ENCODE data around the gene PKHD1.

Gene PKHD1

DNA sequence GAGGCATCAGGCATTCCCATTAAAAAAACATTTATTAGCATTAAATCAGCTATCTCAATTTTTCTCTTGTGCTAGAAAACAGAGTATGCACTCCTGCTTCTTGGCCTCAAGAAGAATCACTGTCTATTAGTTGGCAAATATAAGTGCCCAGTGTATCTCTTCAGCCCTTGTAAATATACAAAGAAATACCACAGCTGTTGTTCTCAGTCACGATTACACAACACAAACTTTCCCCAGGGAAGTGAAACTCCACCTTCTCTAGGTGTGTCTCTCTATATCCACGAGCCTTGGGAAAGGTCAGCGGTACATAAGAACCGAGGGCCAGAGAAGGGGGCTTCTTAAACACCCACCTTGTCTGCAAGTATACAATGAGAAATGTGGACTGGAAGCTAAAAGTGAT is 194.7 kb downstream of the PKHD1 start:
- DNase-seq (ENCODE audit: extremely low read depth, low read depth) = no peak
- H3K4me3 ChIP-seq (replicated peaks; ENCODE audit: low read depth, low read length) = no peak overlapping the region
- TF ChIP-seq, protein P1, sequence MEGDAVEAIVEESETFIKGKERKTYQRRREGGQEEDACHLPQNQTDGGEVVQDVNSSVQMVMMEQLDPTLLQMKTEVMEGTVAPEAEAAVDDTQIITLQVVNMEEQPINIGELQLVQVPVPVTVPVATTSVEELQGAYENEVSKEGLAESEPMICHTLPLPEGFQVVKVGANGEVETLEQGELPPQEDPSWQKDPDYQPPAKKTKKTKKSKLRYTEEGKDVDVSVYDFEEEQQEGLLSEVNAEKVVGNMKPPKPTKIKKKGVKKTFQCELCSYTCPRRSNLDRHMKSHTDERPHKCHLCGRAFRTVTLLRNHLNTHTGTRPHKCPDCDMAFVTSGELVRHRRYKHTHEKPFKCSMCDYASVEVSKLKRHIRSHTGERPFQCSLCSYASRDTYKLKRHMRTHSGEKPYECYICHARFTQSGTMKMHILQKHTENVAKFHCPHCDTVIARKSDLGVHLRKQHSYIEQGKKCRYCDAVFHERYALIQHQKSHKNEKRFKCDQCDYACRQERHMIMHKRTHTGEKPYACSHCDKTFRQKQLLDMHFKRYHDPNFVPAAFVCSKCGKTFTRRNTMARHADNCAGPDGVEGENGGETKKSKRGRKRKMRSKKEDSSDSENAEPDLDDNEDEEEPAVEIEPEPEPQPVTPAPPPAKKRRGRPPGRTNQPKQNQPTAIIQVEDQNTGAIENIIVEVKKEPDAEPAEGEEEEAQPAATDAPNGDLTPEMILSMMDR (IDR thresholded peaks at IDR 0.05; ENCODE audit: low read depth, low read length, missing control alignments) = no peak

DNA sequence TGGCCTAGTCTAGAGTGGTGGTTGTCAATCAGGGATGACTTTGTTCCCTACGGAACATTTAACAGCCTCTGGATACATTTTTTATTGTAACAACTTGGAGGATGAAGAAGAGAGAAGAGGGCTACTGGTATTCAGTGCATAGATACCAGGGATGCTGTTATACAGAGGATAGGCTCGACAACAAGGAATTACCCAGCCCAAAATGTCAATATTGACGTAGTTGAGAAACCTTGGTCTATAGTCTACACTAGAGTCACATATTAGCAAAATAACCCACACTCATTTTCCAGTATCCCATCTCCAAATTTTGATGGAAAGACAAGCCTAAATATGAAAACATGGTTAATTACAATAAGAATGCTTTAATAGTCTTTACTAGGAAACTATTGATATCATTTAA is 195.1 kb downstream of the PKHD1 start:
- DNase-seq (ENCODE audit: extremely low read depth, low read depth) = no peak
- H3K4me3 ChIP-seq (replicated peaks; ENCODE audit: low read depth, low read length) = no peak overlapping the region
- TF ChIP-seq, protein P1 (IDR thresholded peaks at IDR 0.05; ENCODE audit: low read depth, low read length, missing control alignments) = no peak

DNA sequence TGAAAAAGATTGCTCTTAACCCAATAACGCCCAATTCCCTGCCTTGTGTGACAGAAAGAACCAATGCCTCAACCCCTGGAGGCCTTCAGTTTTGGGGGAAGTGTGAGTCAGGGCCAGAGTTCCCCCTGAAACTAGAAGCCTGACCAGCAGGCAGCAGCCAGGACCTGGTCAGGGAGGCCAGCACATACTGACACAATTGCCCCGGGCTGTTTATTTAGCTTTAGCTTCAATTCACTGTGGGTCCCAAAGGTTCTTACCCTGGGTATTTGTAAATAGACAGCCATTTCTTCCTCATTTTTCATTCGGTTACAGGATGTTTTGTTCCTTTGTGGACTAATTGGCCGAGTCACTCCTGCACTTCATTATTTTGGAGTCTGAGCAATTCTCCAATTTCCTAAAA is 195.6 kb downstream of the PKHD1 start:
- H3K4me3 ChIP-seq (replicated peaks; ENCODE audit: low read depth, low read length) = no peak overlapping the region
- DNase-seq (ENCODE audit: extremely low read depth, low read depth) = no peak
- TF ChIP-seq, protein P1 (IDR thresholded peaks at IDR 0.05; ENCODE audit: low read depth, low read length, missing control alignments) = no peak

DNA sequence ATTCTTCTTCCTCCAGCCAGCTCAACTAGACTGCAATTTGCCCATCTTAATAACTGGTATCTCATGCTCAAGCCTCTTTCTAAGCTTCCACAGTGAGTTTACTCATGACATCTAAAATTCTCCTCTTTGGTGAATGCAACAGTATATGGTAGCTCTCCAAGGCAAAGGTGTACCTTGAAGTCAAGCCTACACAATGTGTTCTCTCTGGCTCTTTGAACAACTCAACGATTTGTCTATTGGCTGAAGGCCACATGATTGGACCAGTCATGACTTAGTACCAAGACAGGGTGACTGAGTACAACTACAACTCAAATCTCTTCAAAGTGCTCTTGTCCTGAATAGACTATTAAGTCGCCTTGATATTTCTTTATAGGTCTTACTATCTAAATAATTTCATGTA is 199.6 kb downstream of the PKHD1 start:
- TF ChIP-seq, protein P1 (IDR thresholded peaks at IDR 0.05; ENCODE audit: low read depth, low read length, missing control alignments) = no peak
- no peak overlapping the region for H3K4me3 ChIP-seq (replicated peaks; ENCODE audit: low read depth, low read length)
- no peak for DNase-seq (ENCODE audit: extremely low read depth, low read depth)

DNA sequence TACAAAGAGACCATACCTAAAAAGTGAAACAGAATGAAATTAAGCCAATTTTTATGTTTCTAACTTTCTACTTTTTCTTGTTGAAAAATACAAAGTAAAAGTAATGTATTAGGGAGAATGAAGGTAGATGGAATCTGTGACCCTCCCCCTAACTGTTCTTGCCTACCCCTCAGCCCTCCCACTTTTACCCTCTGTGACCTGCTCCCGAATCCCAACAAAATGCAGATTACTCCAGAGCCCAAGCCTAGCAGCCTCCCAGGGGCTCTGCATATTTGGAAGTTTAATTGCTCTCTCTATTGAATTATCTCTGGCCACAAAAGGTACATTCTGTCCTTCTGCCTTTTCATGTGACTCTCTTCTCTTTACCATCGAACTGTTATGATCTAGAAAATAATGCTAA is 201.5 kb downstream of the PKHD1 start:
- H3K4me3 ChIP-seq (replicated peaks; ENCODE audit: low read depth, low read length) = no peak overlapping the region
- TF ChIP-seq, protein P1 (IDR thresholded peaks at IDR 0.05; ENCODE audit: low read depth, low read length, missing control alignments) = no peak
- DNase-seq (ENCODE audit: extremely low read depth, low read depth) = no peak

DNA sequence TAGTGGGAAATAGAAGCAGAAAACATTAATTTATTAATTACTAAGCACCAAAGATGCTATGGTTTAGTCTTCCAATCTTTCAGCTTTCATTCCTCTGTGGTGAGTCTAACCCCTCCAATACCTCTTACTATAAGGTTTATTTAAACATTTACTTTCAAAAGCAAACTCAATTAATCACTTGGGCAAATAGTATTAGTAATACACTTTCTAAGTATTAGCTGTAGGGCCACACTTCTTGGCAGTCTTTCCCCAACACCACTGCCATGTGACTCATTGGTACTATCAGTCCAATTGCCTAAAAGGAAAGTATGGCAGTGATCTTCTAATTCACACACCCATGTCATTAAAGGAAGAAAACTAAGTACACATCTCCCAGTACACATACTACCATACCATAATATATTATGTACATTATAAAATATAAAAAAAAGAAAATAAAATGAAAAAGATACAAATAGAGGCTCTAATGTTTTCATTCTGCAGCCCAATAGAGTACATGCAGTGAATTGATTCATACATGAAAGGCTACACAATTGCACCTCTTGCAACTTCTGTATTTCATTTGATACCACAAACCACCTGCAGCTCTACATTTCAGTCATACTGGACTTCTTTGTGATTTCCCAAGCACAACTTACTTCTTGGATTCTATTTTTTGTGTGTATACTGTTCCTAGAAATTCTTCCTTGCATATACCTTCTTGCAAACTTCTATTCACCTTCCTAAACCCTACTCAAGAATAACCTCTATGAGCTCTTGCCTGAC is 218.6 kb downstream of the PKHD1 start:
- H3K4me3 ChIP-seq (replicated peaks; ENCODE audit: low read depth, low read length) = no peak overlapping the region
- no peak for DNase-seq (ENCODE audit: extremely low read depth, low read depth)
- TF ChIP-seq, protein P1 (IDR thresholded peaks at IDR 0.05; ENCODE audit: low read depth, low read length, missing control alignments) = no peak

DNA sequence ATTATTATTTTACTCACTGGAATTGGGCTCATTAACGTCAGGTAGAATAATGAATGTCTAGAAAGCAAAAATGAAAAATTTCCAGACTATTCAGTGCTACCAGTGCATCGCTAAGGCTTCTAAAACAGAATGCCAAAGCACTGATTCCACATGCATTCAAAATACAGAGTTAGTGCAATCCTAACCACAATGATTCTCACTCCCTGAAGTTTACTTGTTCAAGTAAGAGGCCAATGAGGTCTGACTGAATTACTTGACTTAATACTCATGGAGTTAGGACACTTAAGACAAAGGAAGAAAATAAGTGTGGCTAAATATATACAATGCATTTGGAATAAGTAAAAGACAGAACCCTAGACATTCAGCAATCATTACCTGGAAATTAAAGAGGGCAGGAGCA is 220.5 kb downstream of the PKHD1 start:
- TF ChIP-seq, protein P1 (IDR thresholded peaks at IDR 0.05; ENCODE audit: low read depth, low read length, missing control alignments) = no peak
- DNase-seq (ENCODE audit: extremely low read depth, low read depth) = no peak
- no peak overlapping the region for H3K4me3 ChIP-seq (replicated peaks; ENCODE audit: low read depth, low read length)

Data from HFF-Myc (cell line).